Hematopoietic multipotent progenitor cell treated with erythropoietin and hydrocortisone succinate and interleukin-3 and kit ligand, for 17 days (in vitro differentiated cells): Measurements from ENCODE around the gene RADX.

Source experiments
- DNase-seq: peaks from one replicate; pipeline ENCODE4 v3.0.0-alpha.2; 2015; ENCODE audit warnings: low spot score

RADX gene

DNA sequence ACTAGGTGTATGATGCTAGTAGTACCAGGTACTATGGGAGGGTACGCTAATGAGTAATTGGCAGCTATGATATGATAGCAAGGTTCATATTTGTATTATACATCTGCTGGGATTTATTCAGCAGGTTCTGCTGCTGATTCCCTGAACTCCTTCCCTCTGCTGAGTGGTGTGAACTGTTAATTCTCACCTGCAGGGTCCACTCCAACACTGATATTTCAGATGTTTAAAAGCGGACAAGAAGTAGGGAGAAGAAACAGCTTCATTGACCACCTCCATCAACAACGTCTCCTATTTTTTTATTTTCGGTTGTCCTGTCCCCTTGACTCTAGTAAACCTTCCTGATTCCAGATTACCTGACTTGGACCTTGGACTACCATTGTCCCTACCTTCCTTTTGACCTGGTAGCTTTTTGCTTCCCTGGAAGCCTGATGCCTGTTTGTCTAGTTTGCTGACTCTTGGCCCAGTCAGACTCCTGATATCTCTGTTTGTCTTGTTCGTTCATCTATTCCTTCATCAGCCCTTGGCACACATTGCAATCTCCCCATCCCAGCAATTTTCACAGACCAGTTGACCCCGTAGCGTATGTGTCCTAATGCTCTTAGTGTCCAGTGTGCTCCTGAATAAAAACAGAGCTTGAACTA lies 80.8 kb downstream of the RADX start:
- no peak for DNase-seq

DNA sequence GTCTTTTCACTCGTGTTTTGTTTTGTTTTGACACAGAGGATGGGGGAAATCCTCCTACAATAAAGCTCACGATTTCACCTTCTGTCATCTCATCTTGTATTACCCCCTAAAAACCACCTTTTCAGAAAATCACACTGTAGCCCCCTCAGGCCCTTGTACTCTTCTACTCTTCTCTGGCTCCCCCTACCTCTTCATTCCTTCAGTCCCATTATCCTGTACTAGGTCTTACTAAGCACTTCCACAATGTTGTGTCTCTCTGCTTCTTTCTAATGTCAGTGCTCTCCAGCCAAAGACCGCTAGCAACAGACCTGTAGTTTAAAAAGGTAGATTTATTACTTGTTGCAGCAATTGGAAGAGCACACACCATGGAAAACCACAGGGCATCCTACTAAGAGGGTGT lies 84.7 kb downstream of the RADX start:
- no peak for DNase-seq

DNA sequence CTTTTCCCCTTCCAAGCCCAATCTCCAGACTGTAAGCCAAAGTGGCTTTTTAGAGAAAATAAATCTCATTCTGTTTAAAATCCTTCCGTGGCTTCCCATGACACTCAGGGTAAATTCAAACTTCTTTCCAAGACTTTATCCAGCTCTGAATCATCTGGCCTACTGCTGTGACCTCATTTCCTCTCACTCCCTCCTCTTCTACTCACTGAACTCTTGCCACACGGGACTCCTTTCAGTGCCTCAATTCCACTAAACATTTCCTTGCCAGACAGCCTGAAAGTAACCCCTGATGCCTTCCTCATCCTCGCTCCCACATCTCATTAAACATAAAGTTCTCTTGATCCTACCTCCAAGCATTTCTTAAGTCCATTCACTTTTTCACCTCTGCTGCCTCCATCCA lies 86.9 kb downstream of the RADX start:
- no peak for DNase-seq

DNA sequence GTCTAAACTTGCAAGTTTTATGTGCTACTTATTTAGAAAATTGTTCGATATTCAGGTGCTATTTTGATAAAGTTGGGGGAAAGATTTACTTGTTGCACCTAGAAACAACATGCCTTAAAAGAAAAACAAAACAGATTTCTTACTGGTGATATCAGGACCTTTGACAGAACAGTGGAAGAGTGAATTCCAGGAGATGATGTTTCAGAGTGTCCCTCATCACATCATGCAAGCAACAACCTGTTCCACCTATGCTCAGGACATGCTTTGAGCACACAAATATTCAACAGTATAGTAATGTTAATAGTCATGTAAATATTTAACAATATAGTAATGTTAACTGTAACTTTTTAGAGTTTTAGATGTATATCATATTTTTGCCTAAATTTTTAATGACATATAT lies 90.9 kb downstream of the RADX start:
- no peak for DNase-seq

DNA sequence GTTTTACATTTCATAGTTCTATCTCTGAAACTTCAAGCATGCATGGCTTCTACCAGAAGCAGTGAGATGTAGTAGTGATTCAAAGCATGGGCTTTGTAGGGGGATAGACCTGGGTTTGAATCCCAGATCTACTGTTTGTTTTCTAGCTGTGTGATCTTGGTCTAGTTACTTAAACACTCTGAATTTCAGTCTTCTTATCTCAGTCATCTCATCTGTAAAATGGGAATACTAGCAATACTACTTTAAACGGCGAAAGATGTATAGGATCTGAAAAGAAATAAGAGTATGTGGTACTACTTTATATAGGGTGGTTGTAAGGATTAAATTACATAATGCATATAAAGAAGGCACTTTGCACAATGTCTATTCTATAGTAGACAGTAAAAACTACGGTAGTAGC lies 94.7 kb downstream of the RADX start:
- no peak for DNase-seq

DNA sequence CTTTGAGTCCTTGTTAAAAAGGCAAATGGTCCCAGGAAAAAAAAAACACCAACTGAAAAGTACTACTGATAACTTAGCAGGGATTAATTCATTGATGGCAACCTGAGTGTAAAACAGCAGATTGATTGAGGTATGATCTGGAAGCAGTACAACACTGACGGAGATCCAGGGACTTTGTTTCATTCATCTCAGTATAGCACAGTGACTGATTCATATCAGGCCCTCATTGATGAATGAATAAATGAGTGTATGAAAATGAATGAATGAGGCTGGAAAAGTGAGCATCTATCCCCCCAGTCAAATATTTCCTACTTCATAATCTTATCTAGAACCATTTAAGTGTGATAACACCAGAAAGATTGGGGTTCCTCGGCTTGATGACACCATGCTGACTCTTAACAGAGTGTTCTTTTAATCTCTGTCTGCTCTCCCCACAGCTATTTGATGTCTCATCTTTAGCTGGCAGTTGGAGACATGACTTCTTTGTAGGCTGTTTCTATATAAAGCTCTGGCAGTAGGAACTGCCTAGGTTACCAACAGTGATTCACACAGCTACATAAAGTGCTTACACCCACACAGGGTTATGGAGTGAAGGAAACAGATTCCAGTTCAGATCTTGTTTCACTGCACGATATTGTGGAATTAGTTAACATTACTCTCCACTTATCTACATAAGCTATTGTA lies 96.1 kb downstream of the RADX start:
- DNase-seq: no peak

DNA sequence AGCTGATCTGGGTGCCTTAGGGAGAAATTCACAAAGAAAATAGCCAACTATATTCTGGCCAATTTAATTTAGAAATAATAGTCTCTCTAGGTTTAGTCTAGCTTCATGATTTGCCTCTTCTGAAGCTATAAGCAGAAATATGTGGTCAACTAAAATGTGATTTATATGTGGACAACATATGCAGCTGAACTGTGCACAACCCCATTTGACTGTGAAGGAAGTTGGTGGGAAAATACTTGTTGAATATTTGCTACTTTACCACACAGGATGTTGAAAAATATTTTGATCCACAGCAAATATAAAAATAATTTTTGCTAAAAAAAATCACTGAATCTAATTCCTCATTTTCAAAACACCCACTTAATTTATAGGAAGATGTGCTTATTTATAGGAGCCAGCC lies 99.0 kb downstream of the RADX start:
- no peak for DNase-seq

DNA sequence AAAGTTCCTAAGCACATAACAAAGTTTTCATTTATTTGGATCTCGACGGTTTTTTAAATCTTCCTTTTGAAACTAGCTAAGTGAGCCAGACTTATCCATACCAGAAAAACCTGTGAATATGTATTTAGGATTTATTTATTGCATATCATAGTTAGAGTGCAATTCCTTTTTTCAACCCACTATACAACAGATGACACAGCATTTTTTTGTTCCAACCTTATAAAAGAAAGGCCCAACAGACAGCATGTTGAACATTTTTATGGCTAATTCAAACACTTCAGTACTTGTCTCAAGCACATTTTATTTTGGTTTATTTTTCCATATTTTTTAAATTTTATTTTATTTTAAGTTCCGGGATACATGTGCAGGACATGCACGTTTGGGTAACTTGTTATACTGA lies 99.6 kb downstream of the RADX start:
- DNase-seq: no peak

DNA sequence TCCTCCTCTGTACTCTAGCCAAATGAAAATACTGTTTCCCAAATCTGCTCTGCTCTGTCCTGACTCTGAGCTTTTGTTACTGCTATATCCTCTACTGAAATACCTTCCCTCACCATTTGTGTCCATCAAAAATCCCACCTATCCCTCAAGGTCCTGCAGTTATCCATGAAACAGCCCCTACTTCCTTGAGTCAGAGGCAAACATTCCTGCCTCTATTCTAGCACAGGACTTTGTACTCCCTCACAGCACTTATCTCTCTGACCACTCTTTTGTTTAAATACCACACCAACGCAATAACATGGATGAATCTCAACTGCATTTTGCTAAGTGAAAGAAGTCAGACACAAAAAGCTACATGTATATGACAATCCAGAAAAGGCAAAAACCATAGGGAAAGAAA lies 104.2 kb downstream of the RADX start:
- DNase-seq: no peak

DNA sequence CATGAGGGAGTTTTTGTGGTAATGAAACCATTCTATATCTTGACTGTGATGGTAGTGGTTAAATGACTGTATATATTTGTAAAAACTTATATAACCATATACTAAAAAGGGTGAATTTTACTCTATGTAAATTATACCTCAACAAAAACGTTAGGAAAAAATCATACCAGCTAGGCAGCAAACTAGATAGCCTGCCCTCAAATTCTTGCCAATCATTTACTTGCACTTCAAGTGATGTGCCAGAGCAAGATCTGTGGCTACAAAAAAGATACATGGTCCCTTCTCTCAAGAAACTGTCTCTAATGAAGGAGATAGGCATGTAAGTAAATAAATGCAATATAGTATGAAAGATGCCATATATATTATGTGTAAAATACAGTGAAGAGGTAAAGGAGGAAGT lies 104.7 kb downstream of the RADX start:
- DNase-seq: no peak

DNA sequence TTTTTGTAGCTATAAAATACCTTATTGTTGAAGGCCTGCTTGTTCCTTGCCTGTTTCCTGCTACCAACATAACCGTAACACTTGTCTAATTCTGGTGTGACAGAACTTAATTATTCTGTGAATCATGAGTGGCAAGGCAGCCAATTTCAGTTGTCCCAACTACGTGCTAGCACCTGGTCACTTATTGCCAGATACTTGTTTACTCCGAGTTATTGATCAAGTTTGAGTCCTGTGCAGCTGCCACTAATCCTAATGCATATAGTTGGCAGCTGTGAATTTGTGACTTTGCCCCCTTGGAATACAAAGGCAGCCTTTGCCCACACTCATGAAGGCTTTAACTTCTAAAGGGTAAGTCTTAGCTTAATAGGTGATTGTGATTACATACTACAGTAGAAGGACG lies 106.9 kb downstream of the RADX start:
- DNase-seq: no peak

DNA sequence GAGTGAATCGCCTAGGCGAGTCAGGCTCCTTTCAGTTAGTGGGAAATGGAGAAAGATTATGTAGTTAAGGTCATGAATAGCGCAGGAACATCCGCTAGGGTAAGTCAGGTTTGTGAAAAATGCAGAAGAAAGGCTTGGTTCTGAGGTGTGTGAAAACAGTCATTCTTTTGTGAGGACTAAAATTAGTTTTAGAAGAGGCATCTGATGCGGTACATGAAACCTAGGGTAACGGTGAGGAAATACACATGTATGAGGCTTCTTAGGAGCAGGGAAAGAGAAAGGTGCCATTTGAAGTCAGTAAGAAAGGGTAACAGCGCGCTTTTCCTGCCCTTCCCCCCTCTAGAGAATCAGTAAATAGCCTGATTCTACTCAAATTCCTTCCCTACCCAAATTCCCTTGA lies 114.2 kb downstream of the RADX start:
- no peak for DNase-seq

DNA sequence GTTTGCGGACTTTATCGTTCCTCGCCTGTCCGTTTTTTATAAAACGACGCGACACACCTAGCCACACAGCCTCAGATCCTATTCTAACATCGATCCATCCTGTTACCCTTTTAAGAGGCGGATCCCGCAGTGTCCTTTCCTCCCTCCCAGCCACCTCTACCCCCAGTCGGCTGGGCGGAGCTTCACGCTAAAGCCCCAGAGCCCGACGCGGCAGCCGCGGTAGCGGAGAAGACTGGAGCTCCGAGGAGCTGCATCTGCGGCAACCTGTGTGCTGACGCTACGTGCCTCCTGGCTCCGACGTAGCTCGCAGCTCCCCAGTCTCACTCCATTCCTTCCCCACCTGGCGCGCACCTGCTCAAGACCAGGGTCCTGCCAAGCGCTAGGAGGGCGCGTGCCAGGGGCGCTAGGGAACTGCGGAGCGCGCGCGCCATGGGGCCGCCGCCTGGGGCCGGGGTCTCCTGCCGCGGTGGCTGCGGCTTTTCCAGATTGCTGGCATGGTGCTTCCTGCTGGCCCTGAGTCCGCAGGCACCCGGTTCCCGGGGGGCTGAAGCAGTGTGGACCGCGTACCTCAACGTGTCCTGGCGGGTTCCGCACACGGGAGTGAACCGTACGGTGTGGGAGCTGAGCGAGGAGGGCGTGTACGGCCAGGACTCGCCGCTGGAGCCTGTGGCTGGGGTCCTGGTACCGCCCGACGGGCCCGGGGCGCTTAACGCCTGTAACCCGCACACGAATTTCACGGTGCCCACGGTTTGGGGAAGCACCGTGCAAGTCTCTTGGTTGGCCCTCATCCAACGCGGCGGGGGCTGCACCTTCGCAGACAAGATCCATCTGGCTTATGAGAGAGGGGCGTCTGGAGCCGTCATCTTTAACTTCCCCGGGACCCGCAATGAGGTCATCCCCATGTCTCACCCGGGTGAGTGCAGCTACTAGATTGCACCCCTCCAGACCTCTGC lies 115.0 kb downstream of the RADX start, which contains the start of gene RNF128:
RNF128 (plus strand) TSS at position 217 of the 953 bp plus-strand sequence; CDS start at position 430, 213 bp downstream.
- DNase-seq: no peak

DNA sequence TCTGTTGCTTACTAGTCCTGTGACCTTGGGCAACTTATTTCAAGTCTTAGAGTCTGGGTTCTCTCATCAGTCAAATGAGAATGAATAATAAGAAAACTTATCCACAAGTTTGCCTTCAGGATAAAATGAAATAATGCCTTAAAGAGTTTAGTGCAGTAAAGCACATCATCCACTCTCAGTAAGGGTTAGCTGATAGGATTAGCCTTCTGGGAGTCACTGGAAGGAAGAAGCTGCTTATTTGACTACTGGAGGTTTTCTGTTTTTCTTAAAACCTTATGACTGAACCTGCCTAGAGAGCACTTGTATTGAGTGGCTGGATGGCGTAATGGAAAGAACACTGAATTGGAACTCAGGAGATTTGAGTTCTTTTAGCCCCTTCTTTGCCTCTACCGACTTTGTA lies 116.6 kb downstream of the RADX start:
- no peak for DNase-seq
